DOHH2 (cell line): Measurements from ENCODE around the gene SH2D7.

ENCODE experiments used
- CTCF ChIP-seq: fragments of 200-600 bp; sonication (generic); IDR thresholded peaks from one replicate; pipeline ENCODE4 v1.5.1; 2014; ENCODE audit warnings: antibody characterized with exemption, mild to moderate bottlenecking, low read depth, low read length; ENCODE audit not compliant: poor library complexity, severe bottlenecking
- EZH2phosphoT487 ChIP-seq: fragments of 200-600 bp; sonication (generic); IDR thresholded peaks from 2 replicates; pipeline ENCODE4 v1.6.1; 2017; ENCODE audit warnings: borderline replicate concordance, mild to moderate bottlenecking, antibody characterized with exemption, low read length, moderate library complexity, mixed read lengths

GRCh38 chr15:78052545-78052944 lies 39.8 kb upstream of the SH2D7 start:
- TF ChIP-seq CTCF (no peak), EZH2phosphoT487 (no peak)
